HFFc6 (cell line): ENCODE results near the gene PLXNA4. TPM values are rescaled to one million over a fixed set of nuclear protein-coding genes. Genes with fewer than 3 reads are reported as not detected.

Experiments used
- DNase-seq: peaks from one replicate; pipeline ENCODE4 v3.0.0-alpha.2; 2018
- H3K27ac Mint-ChIP-seq: 2 replicates; pipeline ENCODE4 v1.8.0; 2020; ENCODE audit warnings: mild to moderate bottlenecking, mixed read lengths
- H3K27me3 Mint-ChIP-seq: 2 replicates; pipeline ENCODE4 v1.8.0; 2021; ENCODE audit warnings: mild to moderate bottlenecking, moderate library complexity, mixed read lengths; ENCODE audit not compliant: insufficient read depth
- H3K36me3 Mint-ChIP-seq: 2 replicates; pipeline ENCODE4 v1.8.0; 2021; ENCODE audit warnings: low read depth, mixed read lengths
- H3K4me1 Mint-ChIP-seq: 2 replicates; pipeline ENCODE4 v1.8.0; 2020; ENCODE audit warnings: low read depth, mixed read lengths
- H3K4me3 Mint-ChIP-seq: 2 replicates; pipeline ENCODE4 v1.8.0; 2020; ENCODE audit warnings: mild to moderate bottlenecking, moderate library complexity, mixed read lengths
- H3K9me3 Mint-ChIP-seq: 2 replicates; pipeline ENCODE4 v1.8.0; 2020; ENCODE audit warnings: mild to moderate bottlenecking, mixed read lengths
- total RNA-seq, 6 experiments: library from RNA; stranded (reverse); fragmentation: NEBNext Ultra II Directional; extraction: Animal tissue kit (Norgen Biotek cat#: 25700); gene quantifications; 2 replicates in 1 of 6; 3 replicates in 5 of 6; pipeline ENCODE4 v1.2.3, GENCODE V29; 2021
- TF ChIP-seq, protein P1 (sequence below): fragments of 200-600 bp; sonication (generic); IDR thresholded peaks from 2 replicates; pipeline ENCODE4 v1.5.0; 2021; ENCODE audit warnings: antibody characterized with exemption, mild to moderate bottlenecking

Gene PLXNA4
- total RNA-seq, 6 experiments from 2014 or later, result 0.02 to 0.14 (median 0.05) TPM; not detected in 2

DNA sequence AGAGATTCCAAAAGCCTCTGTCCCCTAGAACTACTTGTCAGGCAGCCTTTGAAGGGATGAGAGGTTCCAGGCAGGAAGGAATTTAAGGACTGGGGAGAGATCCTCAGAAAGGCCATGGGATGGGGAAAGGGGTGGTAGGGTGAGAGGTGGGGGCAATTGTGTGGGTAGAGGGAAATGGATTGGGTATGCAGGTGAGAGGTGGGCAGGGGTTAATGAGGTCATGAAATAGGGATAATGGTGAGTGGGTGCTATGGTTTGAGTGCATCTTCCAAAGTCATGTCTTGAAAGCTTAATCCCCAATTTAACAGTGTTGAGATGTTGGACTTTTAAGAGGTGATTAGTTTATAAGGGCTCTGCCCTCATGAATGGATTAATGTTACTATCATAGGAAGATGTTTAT is 383.5 kb downstream of the PLXNA4 start:
- Mint-ChIP-seq H3K36me3 (no peaks in the 10 kb centered on the region), H3K27me3 (peaks cover 9% of the 10 kb centered on the region; the same call in 1 of the 2 replicates), H3K27ac (no peak overlapping the region), H3K4me3 (no peak overlapping the region), H3K4me1 (no peaks in the 10 kb centered on the region), H3K9me3 (no peaks in the 10 kb centered on the region)
- DNase-seq, result no peak
- TF ChIP-seq, protein P1, sequence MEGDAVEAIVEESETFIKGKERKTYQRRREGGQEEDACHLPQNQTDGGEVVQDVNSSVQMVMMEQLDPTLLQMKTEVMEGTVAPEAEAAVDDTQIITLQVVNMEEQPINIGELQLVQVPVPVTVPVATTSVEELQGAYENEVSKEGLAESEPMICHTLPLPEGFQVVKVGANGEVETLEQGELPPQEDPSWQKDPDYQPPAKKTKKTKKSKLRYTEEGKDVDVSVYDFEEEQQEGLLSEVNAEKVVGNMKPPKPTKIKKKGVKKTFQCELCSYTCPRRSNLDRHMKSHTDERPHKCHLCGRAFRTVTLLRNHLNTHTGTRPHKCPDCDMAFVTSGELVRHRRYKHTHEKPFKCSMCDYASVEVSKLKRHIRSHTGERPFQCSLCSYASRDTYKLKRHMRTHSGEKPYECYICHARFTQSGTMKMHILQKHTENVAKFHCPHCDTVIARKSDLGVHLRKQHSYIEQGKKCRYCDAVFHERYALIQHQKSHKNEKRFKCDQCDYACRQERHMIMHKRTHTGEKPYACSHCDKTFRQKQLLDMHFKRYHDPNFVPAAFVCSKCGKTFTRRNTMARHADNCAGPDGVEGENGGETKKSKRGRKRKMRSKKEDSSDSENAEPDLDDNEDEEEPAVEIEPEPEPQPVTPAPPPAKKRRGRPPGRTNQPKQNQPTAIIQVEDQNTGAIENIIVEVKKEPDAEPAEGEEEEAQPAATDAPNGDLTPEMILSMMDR, result no peak

DNA sequence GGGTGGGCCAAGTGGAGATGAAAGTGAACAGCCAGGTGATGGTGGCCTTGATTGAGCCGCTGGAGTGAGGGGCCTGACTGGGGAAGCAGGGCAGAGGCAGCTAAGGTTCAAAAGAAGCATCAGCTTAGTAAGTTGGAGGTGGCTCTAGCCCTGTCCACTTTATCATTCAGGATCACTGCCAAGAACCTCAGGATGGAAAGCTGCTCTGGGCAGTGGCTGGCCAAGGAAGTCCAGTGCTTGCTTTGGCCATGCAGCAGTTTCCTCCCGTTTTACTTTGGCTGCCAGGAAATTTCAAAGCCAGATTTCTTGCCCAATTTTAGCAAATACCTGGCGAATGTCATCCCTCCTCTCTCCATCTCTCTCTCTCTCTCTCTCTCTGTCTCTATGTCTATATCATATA is 384.9 kb downstream of the PLXNA4 start:
- Mint-ChIP-seq H3K4me1 (no peaks in the 10 kb centered on the region), H3K9me3 (peaks cover 11% of the 10 kb centered on the region), H3K36me3 (peaks cover 9% of the 10 kb centered on the region), H3K4me3 (no peak overlapping the region), H3K27me3 (peaks cover 9% of the 10 kb centered on the region; the same call in 1 of the 2 replicates), H3K27ac (no peak overlapping the region)
- TF ChIP-seq, protein P1, result no peak
- no peak for DNase-seq

DNA sequence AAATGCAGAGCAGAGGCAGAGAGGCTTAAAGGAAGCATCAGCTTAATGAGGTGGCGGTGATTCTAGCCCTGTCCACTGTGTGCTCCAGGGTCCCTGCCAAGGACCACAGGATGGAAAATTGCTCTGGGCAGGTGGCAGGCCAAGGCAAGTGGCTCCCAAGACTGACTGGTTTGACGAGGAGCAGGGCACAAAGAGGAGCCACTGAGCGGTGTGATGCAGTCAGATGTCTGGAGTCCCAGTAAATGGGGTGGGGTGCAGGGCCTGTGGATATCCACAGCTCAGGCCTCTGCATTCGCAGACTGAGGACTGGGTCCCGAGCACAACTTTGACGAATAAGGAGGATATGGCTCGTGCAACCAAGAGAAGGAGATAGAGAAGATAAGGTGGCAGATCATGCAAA is 385.6 kb downstream of the PLXNA4 start:
- no peak overlapping the region for H3K27ac Mint-ChIP-seq
- H3K36me3 Mint-ChIP-seq, result peaks cover 9% of the 10 kb centered on the region
- H3K27me3 Mint-ChIP-seq, result peaks cover 13% of the 10 kb centered on the region
- H3K4me1 Mint-ChIP-seq, result no peaks in the 10 kb centered on the region
- DNase-seq, result no peak
- peaks cover 14% of the 10 kb centered on the region for H3K9me3 Mint-ChIP-seq
- TF ChIP-seq, protein P1, result no peak
- H3K4me3 Mint-ChIP-seq, result no peak overlapping the region

DNA sequence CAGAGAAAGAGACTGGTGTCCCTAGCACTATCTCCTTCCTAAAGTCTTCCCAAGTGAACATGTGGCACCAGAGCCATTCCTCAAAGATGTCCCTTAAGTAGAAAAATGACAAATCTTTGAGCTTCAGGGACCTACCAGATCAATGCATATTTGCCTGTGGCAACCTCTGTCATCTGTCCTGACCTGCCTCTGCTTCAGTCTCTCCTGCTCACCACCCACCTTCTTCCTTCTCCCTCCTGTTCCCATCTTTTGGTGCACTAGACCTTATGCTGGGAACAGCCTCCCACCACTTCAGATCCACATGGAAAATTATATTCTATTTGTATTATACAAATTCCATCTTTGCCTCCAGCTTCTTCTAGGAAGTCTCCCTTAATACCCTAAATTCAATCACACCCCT is 386.4 kb downstream of the PLXNA4 start:
- DNase-seq, result no peak
- H3K27me3 Mint-ChIP-seq, result peaks cover 16% of the 10 kb centered on the region
- H3K9me3 Mint-ChIP-seq, result peaks cover 15% of the 10 kb centered on the region
- H3K4me3 Mint-ChIP-seq, result no peak overlapping the region
- H3K36me3 Mint-ChIP-seq, result peaks cover 9% of the 10 kb centered on the region
- H3K4me1 Mint-ChIP-seq, result no peaks in the 10 kb centered on the region
- TF ChIP-seq, protein P1, result no peak
- H3K27ac Mint-ChIP-seq, result no peak overlapping the region

DNA sequence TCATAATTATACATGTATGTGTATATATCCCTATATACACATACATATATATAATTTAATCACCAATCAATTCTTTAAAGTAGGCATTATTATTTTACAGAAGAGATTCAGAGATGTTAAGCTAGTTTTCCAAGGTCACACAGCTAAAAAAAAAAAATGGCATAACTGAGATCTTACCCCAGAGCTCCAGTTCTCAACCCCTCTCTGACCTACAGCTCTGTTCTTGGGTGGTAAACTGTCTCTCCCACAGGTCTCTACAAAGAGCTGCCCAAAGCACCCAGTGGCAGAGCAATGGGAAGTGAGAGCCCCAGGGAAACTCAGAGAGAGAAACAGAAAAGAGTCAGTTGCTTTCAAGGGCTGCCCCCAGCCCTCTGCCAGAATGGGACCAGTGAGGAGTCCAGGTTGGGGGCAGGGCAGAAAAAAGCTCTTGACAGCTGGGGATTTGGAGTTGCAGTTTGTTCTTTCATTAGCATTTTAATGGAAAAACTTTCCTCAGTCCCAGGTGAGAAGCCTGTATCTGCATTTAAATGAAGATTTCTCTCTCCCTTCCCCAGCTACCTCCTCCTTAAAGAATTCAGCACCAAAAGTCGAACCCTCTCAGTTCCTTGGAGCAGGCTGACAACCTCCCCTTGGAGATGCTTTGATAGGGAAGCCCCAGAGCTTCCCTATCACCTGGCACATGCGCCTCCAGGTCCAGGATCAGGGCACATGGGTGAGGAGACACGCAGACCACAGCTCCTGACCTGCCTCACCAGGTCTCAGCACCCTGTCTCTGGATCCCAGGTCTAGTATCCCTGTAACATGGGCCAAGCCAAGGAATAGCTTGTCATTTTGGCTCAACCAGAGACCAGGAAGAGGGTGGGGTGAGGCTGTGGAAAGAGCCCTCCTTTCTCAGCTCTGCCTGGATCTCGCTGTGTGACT is 388.1 kb downstream of the PLXNA4 start:
- H3K27ac Mint-ChIP-seq, result no peak overlapping the region
- H3K36me3 Mint-ChIP-seq, result peaks cover 9% of the 10 kb centered on the region
- TF ChIP-seq, protein P1, result no peak
- peaks cover 15% of the 10 kb centered on the region for H3K9me3 Mint-ChIP-seq
- no peak for DNase-seq
- H3K4me3 Mint-ChIP-seq, result no peak overlapping the region
- no peaks in the 10 kb centered on the region for H3K4me1 Mint-ChIP-seq
- peaks cover 21% of the 10 kb centered on the region for H3K27me3 Mint-ChIP-seq
